MM.1S (cell line): ENCODE measurements around the gene KLK6.

Experiments
- DNase-seq: peaks from one replicate; pipeline ENCODE4 v3.0.0-alpha.2; 2015
- H2AFZ ChIP-seq: fragments of 300-600 bp; sonication (generic); 2 replicates; pipeline ENCODE4 v1.6.0; 2016; ENCODE audit warnings: antibody characterized with exemption, low read length
- H3F3A ChIP-seq: fragments of 300-600 bp; sonication (generic); 2 replicates; pipeline ENCODE4 v1.6.1; 2016; ENCODE audit warnings: mild to moderate bottlenecking, antibody characterized with exemption, low read length, moderate library complexity, mixed read lengths; ENCODE audit not compliant: insufficient read depth
- H3K27ac ChIP-seq: fragments of 300-600 bp; sonication (generic); 2 replicates; pipeline ENCODE4 v1.5.1; 2016; ENCODE audit warnings: mild to moderate bottlenecking, low read length
- H3K27me3 ChIP-seq: fragments of 300-600 bp; sonication (generic); replicated peaks from 2 replicates; pipeline ENCODE4 v1.6.0; 2016; ENCODE audit warnings: low read length; ENCODE audit not compliant: insufficient read depth
- H3K36me3 ChIP-seq: fragments of 300-600 bp; sonication (generic); replicated peaks from 2 replicates; pipeline ENCODE4 v1.6.1; 2016; ENCODE audit warnings: mild to moderate bottlenecking, low read length, mixed read lengths; ENCODE audit not compliant: insufficient read depth
- H3K4me1 ChIP-seq: fragments of 300-600 bp; sonication (generic); 2 replicates; pipeline ENCODE4 v1.6.1; 2016; ENCODE audit warnings: low read length, mixed read lengths
- H3K4me2 ChIP-seq: fragments of 300-600 bp; sonication (generic); 2 replicates; pipeline ENCODE4 v1.6.0; 2016; ENCODE audit warnings: low read depth, low read length
- H3K4me3 ChIP-seq: fragments of 300-600 bp; sonication (generic); 2 replicates; pipeline ENCODE4 v1.5.1; 2016; ENCODE audit warnings: low read length, mixed read lengths
- H3K79me2 ChIP-seq: fragments of 300-600 bp; sonication (generic); 2 replicates; pipeline ENCODE4 v1.6.1; 2016; ENCODE audit warnings: mixed run types, low read length, mixed read lengths
- H3K9ac ChIP-seq: fragments of 300-600 bp; sonication (generic); 2 replicates; pipeline ENCODE4 v1.6.1; 2016; ENCODE audit warnings: low read length, mixed read lengths
- H3K9me2 ChIP-seq: fragments of 300-600 bp; sonication (generic); replicated peaks from 2 replicates; pipeline ENCODE4 v1.6.1; 2016; ENCODE audit warnings: mild to moderate bottlenecking, low read length, mixed read lengths; ENCODE audit not compliant: insufficient read depth
- H3K9me3 ChIP-seq: fragments of 300-600 bp; sonication (generic); replicated peaks from 2 replicates; pipeline ENCODE4 v1.6.1; 2016; ENCODE audit warnings: mild to moderate bottlenecking, low read length, mixed read lengths; ENCODE audit not compliant: insufficient read depth
- H4K20me1 ChIP-seq: fragments of 300-600 bp; sonication (generic); 2 replicates; pipeline ENCODE4 v1.6.1; 2016; ENCODE audit warnings: mild to moderate bottlenecking, low read length, moderate library complexity, mixed read lengths; ENCODE audit not compliant: insufficient read depth
- EZH2 ChIP-seq: fragments of 300-600 bp; sonication (generic); optimal IDR thresholded peaks from 2 replicates; pipeline ENCODE3; 2017; ENCODE audit warnings: low read depth, mild to moderate bottlenecking, antibody characterized with exemption, low read length, mixed read lengths
- EZH2phosphoT487 ChIP-seq: fragments of 300-600 bp; sonication (generic); IDR thresholded peaks from 2 replicates; pipeline ENCODE4 v1.6.1; 2018; ENCODE audit warnings: antibody characterized with exemption, low read length
- TF ChIP-seq, protein P1 (sequence below): fragments of 300-600 bp; sonication (generic); IDR thresholded peaks from 2 replicates; pipeline ENCODE4 v1.5.1; 2016; ENCODE audit warnings: antibody characterized with exemption, low read length, mixed read lengths

KLK6 gene

DNA sequence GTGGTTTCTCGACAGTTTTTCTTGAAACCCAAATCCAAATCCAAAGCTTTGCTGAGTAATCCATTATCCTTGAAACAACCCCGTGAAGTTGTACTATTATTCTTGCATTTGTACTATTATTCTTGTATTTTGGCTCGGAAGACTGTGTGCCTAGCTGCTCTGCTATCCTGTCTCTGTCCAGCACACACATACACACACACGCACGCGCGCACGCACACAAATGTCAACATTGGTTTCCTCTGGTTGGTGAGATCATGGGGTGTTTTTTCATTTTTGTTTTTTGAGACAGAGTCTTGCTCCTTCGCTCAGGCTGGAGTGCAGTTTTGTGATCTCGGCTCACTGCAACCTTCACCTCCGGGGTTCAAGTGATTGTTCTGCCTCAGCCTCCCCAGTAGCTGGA lies 43.2 kb downstream of the KLK6 start:
- TF ChIP-seq EZH2phosphoT487 (no peak), EZH2 (no peak)
- TF ChIP-seq, protein P1, sequence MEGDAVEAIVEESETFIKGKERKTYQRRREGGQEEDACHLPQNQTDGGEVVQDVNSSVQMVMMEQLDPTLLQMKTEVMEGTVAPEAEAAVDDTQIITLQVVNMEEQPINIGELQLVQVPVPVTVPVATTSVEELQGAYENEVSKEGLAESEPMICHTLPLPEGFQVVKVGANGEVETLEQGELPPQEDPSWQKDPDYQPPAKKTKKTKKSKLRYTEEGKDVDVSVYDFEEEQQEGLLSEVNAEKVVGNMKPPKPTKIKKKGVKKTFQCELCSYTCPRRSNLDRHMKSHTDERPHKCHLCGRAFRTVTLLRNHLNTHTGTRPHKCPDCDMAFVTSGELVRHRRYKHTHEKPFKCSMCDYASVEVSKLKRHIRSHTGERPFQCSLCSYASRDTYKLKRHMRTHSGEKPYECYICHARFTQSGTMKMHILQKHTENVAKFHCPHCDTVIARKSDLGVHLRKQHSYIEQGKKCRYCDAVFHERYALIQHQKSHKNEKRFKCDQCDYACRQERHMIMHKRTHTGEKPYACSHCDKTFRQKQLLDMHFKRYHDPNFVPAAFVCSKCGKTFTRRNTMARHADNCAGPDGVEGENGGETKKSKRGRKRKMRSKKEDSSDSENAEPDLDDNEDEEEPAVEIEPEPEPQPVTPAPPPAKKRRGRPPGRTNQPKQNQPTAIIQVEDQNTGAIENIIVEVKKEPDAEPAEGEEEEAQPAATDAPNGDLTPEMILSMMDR: no peak
- no peak overlapping the region for H3K4me2 ChIP-seq
- H4K20me1 ChIP-seq: no peaks in the 10 kb centered on the region

DNA sequence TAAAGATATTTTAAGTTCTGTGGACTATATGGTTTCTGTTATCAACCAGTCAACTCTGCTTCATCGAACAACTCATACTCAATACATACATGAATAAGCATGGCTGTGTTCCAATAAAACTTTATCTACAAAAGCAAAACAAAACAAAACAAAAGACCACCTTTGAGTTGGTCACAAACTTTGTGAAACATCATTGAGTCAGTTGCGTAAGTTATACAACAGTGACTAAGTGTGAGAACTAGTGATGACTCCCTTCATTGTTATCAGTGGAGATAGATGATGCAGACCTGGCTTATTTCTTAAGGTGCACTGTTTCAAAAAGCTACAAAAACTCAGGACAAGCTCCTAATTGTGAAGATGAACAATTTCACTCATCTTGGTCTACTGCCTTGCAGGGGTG lies 43.7 kb downstream of the KLK6 start:
- H3K27me3 ChIP-seq: peaks cover 73% of the 10 kb centered on the region
- H3K4me1 ChIP-seq: no peaks in the 10 kb centered on the region
- no peaks in the 10 kb centered on the region for H3F3A ChIP-seq
- no peaks in the 10 kb centered on the region for H3K9me3 ChIP-seq
- no peaks in the 10 kb centered on the region for H4K20me1 ChIP-seq
- no peak overlapping the region for H3K4me3 ChIP-seq
- H3K79me2 ChIP-seq: no peaks in the 10 kb centered on the region
- H3K27ac ChIP-seq: no peak overlapping the region
- H2AFZ ChIP-seq: no peak overlapping the region
- H3K4me2 ChIP-seq: no peak overlapping the region
- no peaks in the 10 kb centered on the region for H3K36me3 ChIP-seq
- TF ChIP-seq EZH2phosphoT487: no peak
- TF ChIP-seq, protein P1: no peak
- TF ChIP-seq EZH2: no peak
- H3K9me2 ChIP-seq: no peaks in the 10 kb centered on the region
- no peak for DNase-seq
- no peak overlapping the region for H3K9ac ChIP-seq

More for the DNA sequence above, 43.2 kb downstream of the KLK6 start:
- Histone ChIP-seq H3F3A (no peaks in the 10 kb centered on the region), H3K9me3 (no peaks in the 10 kb centered on the region), H3K27ac (no peak overlapping the region), H2AFZ (no peak overlapping the region), H3K27me3 (peaks cover 73% of the 10 kb centered on the region), H3K4me3 (no peak overlapping the region), H3K9ac (no peak overlapping the region), H3K9me2 (no peaks in the 10 kb centered on the region), H3K36me3 (no peaks in the 10 kb centered on the region), H3K4me1 (no peaks in the 10 kb centered on the region), H3K79me2 (no peaks in the 10 kb centered on the region)
- no peak for DNase-seq

DNA sequence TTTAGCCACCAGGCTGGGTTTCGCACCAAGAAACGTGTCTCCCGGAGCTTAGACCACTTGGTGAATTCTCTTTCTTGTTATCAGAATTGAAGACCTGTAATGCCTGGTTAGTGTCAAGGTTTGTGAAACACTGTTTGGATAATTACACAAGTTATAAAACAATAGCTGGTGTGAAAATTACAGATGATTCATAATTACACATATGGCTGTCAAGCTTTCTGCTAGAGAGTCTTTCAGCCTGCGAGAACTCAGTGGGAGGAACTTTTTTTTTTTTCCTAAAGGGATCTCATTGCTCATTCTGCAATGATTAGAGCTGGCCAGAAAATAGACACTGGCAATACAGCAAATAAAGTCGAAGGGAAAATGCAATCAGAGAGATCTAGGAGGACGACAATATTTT lies 44.8 kb downstream of the KLK6 start:
- DNase-seq: no peak
- no peak overlapping the region for H3K27ac ChIP-seq
- H3K9me2 ChIP-seq: no peaks in the 10 kb centered on the region
- H3K36me3 ChIP-seq: no peaks in the 10 kb centered on the region
- no peak overlapping the region for H2AFZ ChIP-seq
- H3K9ac ChIP-seq: no peak overlapping the region
- TF ChIP-seq EZH2: no peak
- TF ChIP-seq, protein P1: no peak
- TF ChIP-seq EZH2phosphoT487: no peak
- no peaks in the 10 kb centered on the region for H3K4me1 ChIP-seq
- no peaks in the 10 kb centered on the region for H3K9me3 ChIP-seq
- H3K4me3 ChIP-seq: no peak overlapping the region
- H3K79me2 ChIP-seq: no peaks in the 10 kb centered on the region
- no peaks in the 10 kb centered on the region for H3F3A ChIP-seq
- H3K4me2 ChIP-seq: no peak overlapping the region
- H3K27me3 ChIP-seq: peaks cover 76% of the 10 kb centered on the region
- H4K20me1 ChIP-seq: no peaks in the 10 kb centered on the region
